Osteoblast (primary cell): ENCODE data around the gene MST1. TPM values are rescaled to one million over a fixed set of nuclear protein-coding genes. Genes with fewer than 3 reads are reported as not detected.

Source experiments
- DNase-seq: peaks from one replicate; pipeline ENCODE4 v3.0.0; 2011; ENCODE audit warnings: low spot score, mixed read lengths; ENCODE audit not compliant: insufficient read length; ENCODE audit errors: missing footprints
- H2AFZ ChIP-seq: 2 replicates; pipeline ENCODE4 v1.6.0; 2011; ENCODE audit warnings: mild to moderate bottlenecking, low read length
- H3K27ac ChIP-seq: 2 replicates; pipeline ENCODE4 v1.5.1; 2011; ENCODE audit warnings: mild to moderate bottlenecking, low read depth, low read length, moderate library complexity
- H3K27me3 ChIP-seq: 2 replicates; pipeline ENCODE4 v1.6.0; 2012; ENCODE audit warnings: mild to moderate bottlenecking, control low read depth, inconsistent platforms, low read length, moderate library complexity; ENCODE audit not compliant: insufficient read depth
- H3K36me3 ChIP-seq: 2 replicates; pipeline ENCODE4 v1.5.1; 2011; ENCODE audit warnings: mild to moderate bottlenecking, low read length, control low read depth, moderate library complexity; ENCODE audit not compliant: insufficient read depth
- H3K4me1 ChIP-seq: 2 replicates; pipeline ENCODE4 v1.5.1; 2011; ENCODE audit warnings: mild to moderate bottlenecking, low read length, control low read depth, moderate library complexity; ENCODE audit not compliant: insufficient read depth
- H3K4me2 ChIP-seq: 2 replicates; pipeline ENCODE4 v1.6.0; 2011; ENCODE audit warnings: mild to moderate bottlenecking, low read length; ENCODE audit not compliant: insufficient read depth
- H3K4me3 ChIP-seq: fragments of 200-600 bp; sonication (generic); 3 replicates; pipeline ENCODE4 v1.5.1; 2012; ENCODE audit warnings: mild to moderate bottlenecking, low read length, inconsistent platforms; ENCODE audit not compliant: insufficient read depth
- H3K79me2 ChIP-seq: 2 replicates; pipeline ENCODE4 v1.6.0; 2012; ENCODE audit warnings: mild to moderate bottlenecking, low read length, control low read depth, inconsistent platforms; ENCODE audit not compliant: insufficient read depth
- H3K9me3 ChIP-seq: 2 replicates; pipeline ENCODE4 v1.5.1; 2011; ENCODE audit warnings: low read depth, low read length, control low read depth
- H4K20me1 ChIP-seq: 2 replicates; pipeline ENCODE4 v1.6.0; 2012; ENCODE audit warnings: mild to moderate bottlenecking, low read length, control low read depth; ENCODE audit not compliant: insufficient read depth
- CTCF ChIP-seq: IDR thresholded peaks from 2 replicates; pipeline ENCODE4 v1.5.1; 2011; ENCODE audit warnings: mild to moderate bottlenecking, low read depth, low read length, moderate library complexity; ENCODE audit errors: extremely low read depth
- total RNA-seq: library from RNA; depleted of rRNA; stranded (reverse); fragments of >200 nt; gene quantifications from 2 replicates; pipeline ENCODE4 v1.2.3, GENCODE V29; 2012

MST1 gene
- total RNA-seq, 1 donor, result 6.9 TPM

GRCh38 chr3:49658711-49659110, 30.6 kb downstream of the MST1 start:
- H4K20me1 ChIP-seq, result no peaks in the 10 kb centered on the region
- no peak overlapping the region for H3K4me3 ChIP-seq
- H3K4me1 ChIP-seq, result no peaks in the 10 kb centered on the region
- no peak for TF ChIP-seq CTCF
- H3K9me3 ChIP-seq, result no peaks in the 10 kb centered on the region
- no peaks in the 10 kb centered on the region for H3K36me3 ChIP-seq
- no peak for DNase-seq
- H2AFZ ChIP-seq, result no peak overlapping the region
- no peak overlapping the region for H3K4me2 ChIP-seq
- no peak overlapping the region for H3K27ac ChIP-seq
- peaks cover 4% of the 10 kb centered on the region for H3K27me3 ChIP-seq
- H3K79me2 ChIP-seq, result no peaks in the 10 kb centered on the region

GRCh38 chr3:49657208-49657915, 31.9 kb downstream of the MST1 start:
- no peaks in the 10 kb centered on the region for H3K36me3 ChIP-seq

GRCh38 chr3:49656541-49657112, 32.6 kb downstream of the MST1 start:
- no peak overlapping the region for H2AFZ ChIP-seq
- no peak overlapping the region for H3K27ac ChIP-seq
- H3K27me3 ChIP-seq, result peaks cover 4% of the 10 kb centered on the region
- no peaks in the 10 kb centered on the region for H3K4me1 ChIP-seq
- DNase-seq, result peak; percentile 92
- peak; percentile 18 for TF ChIP-seq CTCF
- no peaks in the 10 kb centered on the region for H3K36me3 ChIP-seq
- H3K79me2 ChIP-seq, result no peaks in the 10 kb centered on the region
- H4K20me1 ChIP-seq, result no peaks in the 10 kb centered on the region
- H3K4me2 ChIP-seq, result no peak overlapping the region
- no peaks in the 10 kb centered on the region for H3K9me3 ChIP-seq
- H3K4me3 ChIP-seq, result no peak overlapping the region

More at GRCh38 chr3:49657208-49657915, 31.9 kb downstream of the MST1 start:
- H4K20me1 ChIP-seq, result no peaks in the 10 kb centered on the region
- H3K4me2 ChIP-seq, result no peak overlapping the region
- no peak overlapping the region for H3K27ac ChIP-seq
- no peaks in the 10 kb centered on the region for H3K4me1 ChIP-seq
- DNase-seq, result no peak
- H3K9me3 ChIP-seq, result no peaks in the 10 kb centered on the region
- no peaks in the 10 kb centered on the region for H3K79me2 ChIP-seq
- peak; percentile 1 for TF ChIP-seq CTCF
- H2AFZ ChIP-seq, result no peak overlapping the region
- H3K4me3 ChIP-seq, result no peak overlapping the region
- peaks cover 4% of the 10 kb centered on the region for H3K27me3 ChIP-seq

- no peak overlapping the region for H3K4me2 ChIP-seq
- peaks cover 4% of the 10 kb centered on the region for H3K27me3 ChIP-seq
- no peak overlapping the region for H2AFZ ChIP-seq
- TF ChIP-seq CTCF, result no peak
- no peaks in the 10 kb centered on the region for H4K20me1 ChIP-seq
- DNase-seq, result peak; percentile 77
- no peaks in the 10 kb centered on the region for H3K9me3 ChIP-seq
- H3K4me3 ChIP-seq, result no peak overlapping the region
- no peaks in the 10 kb centered on the region for H3K79me2 ChIP-seq
- H3K4me1 ChIP-seq, result no peaks in the 10 kb centered on the region
- H3K36me3 ChIP-seq, result no peaks in the 10 kb centered on the region
- H3K27ac ChIP-seq, result no peak overlapping the region
Observed at GRCh38 chr3:49655731-49656285, 33.5 kb downstream of the MST1 start.
